CD14-positive monocyte (primary cell): ENCODE measurements around the gene KIF17. TPM values are rescaled to one million over a fixed set of nuclear protein-coding genes. Genes with fewer than 3 reads are reported as not detected.
"Not testable (repeated sequence)": the region's sequence is repeated elsewhere in the genome, so short reads cannot be mapped to it uniquely, and the experiment has no call there.

Experiments
- DNase-seq, 3 donors: peaks; one replicate each; pipeline ENCODE4 v3.0.0-alpha.2; 2011 to 2022
- H2AFZ ChIP-seq: 2 replicates; pipeline ENCODE4 v1.6.0; 2012; ENCODE audit warnings: mild to moderate bottlenecking, low read depth, low read length, inconsistent platforms; ENCODE audit not compliant: insufficient read depth, poor library complexity, severe bottlenecking
- H3K27ac ChIP-seq, 2 donors: 1 replicate in 1 of 2; 2 replicates in 1 of 2; pipeline ENCODE4 v1.5.1; 2012 to 2013; ENCODE audit warnings: low read length in 2 of 2, control low read depth in 1 of 2, inconsistent platforms in 1 of 2, low read depth in 1 of 2, mild to moderate bottlenecking in 1 of 2
- H3K27me3 ChIP-seq, 2 donors: one replicate each; pipeline versions ENCODE4 v1.6.0 to v1.6.1; 2011 to 2013; ENCODE audit warnings: low read length in 2 of 2; ENCODE audit not compliant: control insufficient read depth in 2 of 2, insufficient read depth in 2 of 2
- H3K36me3 ChIP-seq, 2 donors: replicated peaks in 1 of 2; 1 replicate in 1 of 2; 2 replicates in 1 of 2; pipeline versions ENCODE4 v1.5.1 to v1.6.1; 2012 to 2013; ENCODE audit warnings: low read length in 2 of 2, control low read depth in 1 of 2, inconsistent platforms in 1 of 2, mild to moderate bottlenecking in 1 of 2; ENCODE audit not compliant: insufficient read depth in 2 of 2, control insufficient read depth in 1 of 2
- H3K4me1 ChIP-seq, 2 donors: 1 replicate in 1 of 2; 2 replicates in 1 of 2; pipeline versions ENCODE4 v1.5.1 to v1.6.1; 2012 to 2013; ENCODE audit warnings: low read length in 2 of 2, control low read depth in 1 of 2, inconsistent platforms in 1 of 2, mild to moderate bottlenecking in 1 of 2, moderate library complexity in 1 of 2; ENCODE audit not compliant: insufficient read depth in 2 of 2, control insufficient read depth in 1 of 2
- H3K4me2 ChIP-seq: replicated peaks from 2 replicates; pipeline ENCODE3; 2012; ENCODE audit warnings: low read length, moderate library complexity, mild to moderate bottlenecking; ENCODE audit not compliant: poor library complexity, severe bottlenecking; ENCODE audit errors: extremely low read depth
- H3K4me3 ChIP-seq, 3 experiments: fragments of 200-600 bp in 1 of 3; sonication (generic) in 1 of 3; replicated peaks in 1 of 3; 1 replicate in 2 of 3; 2 replicates in 1 of 3; pipeline ENCODE4 v1.5.1; 2011 to 2013; ENCODE audit warnings: low read length in 3 of 3, mild to moderate bottlenecking in 3 of 3, control low read depth in 2 of 3, low read depth in 2 of 3, inconsistent platforms in 1 of 3, moderate library complexity in 1 of 3
- H3K79me2 ChIP-seq: 2 replicates; pipeline ENCODE4 v1.6.0; 2012; ENCODE audit warnings: mild to moderate bottlenecking, control low read depth, inconsistent platforms, low read length, moderate library complexity; ENCODE audit not compliant: insufficient read depth
- H3K9ac ChIP-seq: 2 replicates; pipeline ENCODE4 v1.6.0; 2017; ENCODE audit warnings: low read length, mild to moderate bottlenecking; ENCODE audit not compliant: insufficient read depth, poor library complexity, severe bottlenecking
- H3K9me3 ChIP-seq, 2 donors: replicated peaks in 1 of 2; 1 replicate in 1 of 2; 2 replicates in 1 of 2; pipeline versions ENCODE4 v1.5.1 to v1.6.1; 2012 to 2013; ENCODE audit warnings: low read length in 2 of 2, control low read depth in 1 of 2; ENCODE audit not compliant: control insufficient read depth in 1 of 2, insufficient read depth in 1 of 2
- H4K20me1 ChIP-seq: 2 replicates; pipeline ENCODE4 v1.6.0; 2012; ENCODE audit warnings: mild to moderate bottlenecking, low read length, control low read depth, moderate library complexity; ENCODE audit not compliant: insufficient read depth
- H3K27ac Mint-ChIP-seq, 7 donors: one replicate each; pipeline ENCODE4 v1.8.0; 2020; ENCODE audit warnings: mild to moderate bottlenecking in 7 of 7, mixed read lengths in 7 of 7, moderate library complexity in 6 of 7, inconsistent platforms in 2 of 7
- H3K27me3 Mint-ChIP-seq, 3 donors: one replicate each; pipeline ENCODE4 v1.8.0; 2021 to 2022; ENCODE audit warnings: low read depth in 3 of 3, mild to moderate bottlenecking in 3 of 3, mixed read lengths in 3 of 3, moderate library complexity in 3 of 3, inconsistent platforms in 1 of 3
- H3K36me3 Mint-ChIP-seq, 2 donors: one replicate each; pipeline ENCODE4 v1.8.0; 2020; ENCODE audit warnings: mixed read lengths in 2 of 2, inconsistent platforms in 1 of 2, mild to moderate bottlenecking in 1 of 2
- H3K4me1 Mint-ChIP-seq: one replicate; pipeline ENCODE4 v1.8.0; 2020; ENCODE audit warnings: mild to moderate bottlenecking, mixed read lengths
- H3K4me3 Mint-ChIP-seq, 2 donors: one replicate each; pipeline ENCODE4 v1.8.0; 2020; ENCODE audit warnings: mild to moderate bottlenecking in 2 of 2, mixed read lengths in 2 of 2, moderate library complexity in 1 of 2
- H3K9me3 Mint-ChIP-seq, 7 donors: one replicate each; pipeline ENCODE4 v1.8.0; 2020 to 2022; ENCODE audit warnings: mixed read lengths in 7 of 7, mild to moderate bottlenecking in 6 of 7, moderate library complexity in 6 of 7, inconsistent platforms in 2 of 7
- CTCF ChIP-seq: fragments of 200-600 bp; IDR thresholded peaks from one replicate; pipeline ENCODE4 v1.8.0; 2022; ENCODE audit warnings: antibody characterized with exemption, mild to moderate bottlenecking
- WGBS: methylation state at CpG from one replicate; pipeline ENCODE4 v1.1.5; 2013; ENCODE audit warnings: missing lambda C conversion rate; ENCODE audit not compliant: insufficient coverage; 5-methylcytosine and 5-hydroxymethylcytosine counted together
- intact Hi-C, 2 donors: fragments of 100-400 bp; cut with micrococcal nuclease; formaldehyde crosslinking; loops; one replicate each; pipeline versions ENCODE4 v1.15.0 to v1.15.1; 2023
- polyA plus RNA-seq, 3 donors: library from polyadenylated mRNA; depleted of rRNA in 1 of 3; unstranded in 2 of 3; stranded (reverse) in 1 of 3; fragments of 300-500 nt in 2 of 3; fragments of >200 nt in 1 of 3; fragmentation: Illumina TruSeq in 2 of 3; gene quantifications; 1 replicate in 2 of 3; 2 replicates in 1 of 3; pipeline ENCODE4 v1.2.3, GENCODE V29; 2012 to 2021

Gene KIF17
- polyA plus RNA-seq, 3 donors: 0.16 TPM; not detected in 2

DNA sequence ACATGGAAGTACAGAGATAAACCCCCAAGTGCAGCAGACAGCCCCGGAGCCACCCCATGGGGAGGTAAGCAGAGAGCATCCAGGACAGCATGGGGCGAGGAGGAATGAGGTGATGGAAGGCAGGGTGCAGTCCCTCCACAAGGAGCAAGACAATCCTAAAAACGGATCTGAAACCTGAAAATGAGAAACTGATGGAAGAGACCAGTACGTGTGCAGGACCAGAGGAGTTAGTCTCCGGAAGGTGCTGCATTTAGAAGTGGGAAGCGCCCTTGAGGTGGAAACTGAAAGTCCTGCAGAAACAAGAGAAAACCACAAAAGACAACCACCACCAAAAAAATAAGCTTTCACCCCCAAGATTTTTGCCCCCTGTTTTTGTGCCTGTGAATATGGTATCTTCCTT lies 39.2 kb downstream of the KIF17 start:
- Mint-ChIP-seq H3K4me3 (peak overlapping the region; percentile 53 to 84), H3K27me3 (peaks cover 0 to 1% (median under 1%) of the 10 kb centered on the region in 3 donors), H3K27ac (peak overlapping the region in 3 of 7 donors; percentile 55 to 76 (median 60)), H3K36me3 (peaks cover 2 to 4% of the 10 kb centered on the region in 2 donors), H3K9me3 (peaks cover 0 to 6% (median 4%) of the 10 kb centered on the region in 7 donors), H3K4me1 (peaks cover 34% of the 10 kb centered on the region)
- no peaks in the 10 kb centered on the region for H4K20me1 ChIP-seq
- WGBS: 42% methylated on average over 2 of the region's 6 CpGs
- H3K4me2 ChIP-seq: peak overlapping the region; percentile 55
- H3K9me3 ChIP-seq: peaks cover 0 to 4% of the 10 kb centered on the region in 2 donors
- peak overlapping the region; percentile 1 for H3K9ac ChIP-seq
- TF ChIP-seq CTCF: no peak
- DNase-seq: peak; percentile 18 to 39 (median 24)
- no peaks in the 10 kb centered on the region for H3K27me3 ChIP-seq
- peak overlapping the region; percentile 53 for H2AFZ ChIP-seq
- H3K4me1 ChIP-seq: peaks cover 26 to 27% of the 10 kb centered on the region in 2 donors
- no peaks in the 10 kb centered on the region for H3K36me3 ChIP-seq
- peaks cover 6% of the 10 kb centered on the region for H3K79me2 ChIP-seq
- intact Hi-C loops: no loop called here
- peak overlapping the region in 1 of 2 donors; percentile 23 for H3K27ac ChIP-seq
- peak overlapping the region in 1 of 3 experiments; percentile 38 for H3K4me3 ChIP-seq

- H3K36me3 Mint-ChIP-seq, H3K4me1 ChIP-seq, H3K4me1 Mint-ChIP-seq, H2AFZ ChIP-seq, intact Hi-C loops, H3K79me2 ChIP-seq, H3K9me3 Mint-ChIP-seq, H3K4me3 Mint-ChIP-seq, H3K4me2 ChIP-seq, DNase-seq, H3K27me3 Mint-ChIP-seq, H3K27ac Mint-ChIP-seq, H3K27me3 ChIP-seq, H3K36me3 ChIP-seq, H3K9me3 ChIP-seq, H3K9ac ChIP-seq, H3K27ac ChIP-seq, H4K20me1 ChIP-seq, H3K4me3 ChIP-seq: not testable (repeated sequence)
- WGBS: 100% methylated on average over 1 of the region's 11 CpGs
Observed at GRCh38 chr1:20673626-20674025, 44.2 kb downstream of the KIF17 start.
